Esophagus muscularis mucosa (tissue), 3 donors: Measurements from ENCODE around the gene PDGFRB.

Experiments used
- CTCF ChIP-seq, 3 experiments: fragments of 200-600 bp in 2 of 3; fragments of 450-650 bp in 1 of 3; sonication (generic) in 2 of 3; IDR thresholded peaks; one replicate each; pipeline ENCODE4 v1.5.1; 2017 to 2019; ENCODE audit warnings: antibody characterized with exemption in 3 of 3, mild to moderate bottlenecking in 2 of 3, moderate library complexity in 1 of 3
- POLR2AphosphoS5 ChIP-seq, 2 donors: sonication (generic); formaldehyde crosslinking; IDR thresholded peaks; one replicate each; pipeline ENCODE4 v1.6.1; 2017; ENCODE audit warnings: antibody characterized with exemption in 2 of 2

GRCh38 chr5:150120062-150120441 is 35.6 kb downstream of the PDGFRB start:
- TF ChIP-seq POLR2AphosphoS5 (IDR thresholded peaks at IDR 0.05): no peak
- no peak for TF ChIP-seq CTCF (IDR thresholded peaks at IDR 0.05)
